Measurements from ENCODE around the gene ZNF329. TPM values are rescaled to one million over a fixed set of nuclear protein-coding genes. Genes with fewer than 3 reads are reported as not detected.

ZNF329 gene
- total and polyA plus RNA-seq, 2 of the 13 experiments (the other 11 are each of a cell fraction or from before 2014, with no cell fraction given), result 3.8 to 9.6 TPM

DNA sequence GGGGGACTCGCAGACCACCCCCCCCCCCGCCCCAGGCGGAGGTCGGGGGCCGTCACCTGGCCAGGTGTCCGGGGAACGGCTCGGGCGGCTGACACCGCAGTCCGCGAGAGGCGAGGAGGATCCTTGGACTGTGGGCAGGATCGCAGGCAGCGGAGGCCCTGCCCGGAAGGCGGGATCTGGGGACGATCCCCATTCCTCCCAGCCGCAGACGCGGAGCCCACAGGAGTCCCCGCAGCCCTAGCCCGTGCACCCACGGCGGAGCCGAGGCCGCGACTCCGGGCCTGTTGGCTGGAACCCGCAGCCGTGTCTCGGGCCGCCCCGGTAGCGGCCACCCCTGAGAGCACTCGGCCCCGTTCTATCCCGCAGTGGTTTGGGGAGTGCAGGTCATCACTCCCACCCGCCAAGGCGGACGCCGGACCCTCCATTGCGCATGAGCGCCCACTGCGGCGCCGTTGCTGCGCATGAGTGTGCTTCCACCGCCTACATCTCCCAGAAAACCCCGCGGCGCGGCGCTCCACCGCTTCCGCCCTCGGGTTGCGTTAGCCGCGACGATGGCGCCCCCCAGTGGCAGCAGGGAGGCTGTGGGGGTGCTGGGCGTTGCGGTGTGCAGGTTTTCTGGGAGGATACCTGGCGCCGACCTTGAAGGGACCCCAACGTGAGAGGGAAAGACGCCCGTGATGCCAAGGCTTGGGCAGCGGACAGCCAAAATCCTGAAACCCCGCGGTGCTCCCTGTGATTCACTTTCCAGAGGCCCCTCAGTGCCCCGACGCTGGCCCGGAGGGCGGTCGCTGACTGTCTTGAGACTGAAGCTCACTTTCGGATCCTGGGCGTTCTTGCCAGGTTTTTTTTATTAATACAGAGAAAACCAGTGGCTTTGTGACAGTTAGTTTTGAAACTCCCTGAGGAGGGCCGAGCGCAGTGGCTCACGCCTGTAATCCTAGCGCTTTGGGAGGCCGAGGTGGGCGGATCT is 4.4 kb upstream of the ZNF329 start (continued):
- TF ChIP-seq, protein P1, sequence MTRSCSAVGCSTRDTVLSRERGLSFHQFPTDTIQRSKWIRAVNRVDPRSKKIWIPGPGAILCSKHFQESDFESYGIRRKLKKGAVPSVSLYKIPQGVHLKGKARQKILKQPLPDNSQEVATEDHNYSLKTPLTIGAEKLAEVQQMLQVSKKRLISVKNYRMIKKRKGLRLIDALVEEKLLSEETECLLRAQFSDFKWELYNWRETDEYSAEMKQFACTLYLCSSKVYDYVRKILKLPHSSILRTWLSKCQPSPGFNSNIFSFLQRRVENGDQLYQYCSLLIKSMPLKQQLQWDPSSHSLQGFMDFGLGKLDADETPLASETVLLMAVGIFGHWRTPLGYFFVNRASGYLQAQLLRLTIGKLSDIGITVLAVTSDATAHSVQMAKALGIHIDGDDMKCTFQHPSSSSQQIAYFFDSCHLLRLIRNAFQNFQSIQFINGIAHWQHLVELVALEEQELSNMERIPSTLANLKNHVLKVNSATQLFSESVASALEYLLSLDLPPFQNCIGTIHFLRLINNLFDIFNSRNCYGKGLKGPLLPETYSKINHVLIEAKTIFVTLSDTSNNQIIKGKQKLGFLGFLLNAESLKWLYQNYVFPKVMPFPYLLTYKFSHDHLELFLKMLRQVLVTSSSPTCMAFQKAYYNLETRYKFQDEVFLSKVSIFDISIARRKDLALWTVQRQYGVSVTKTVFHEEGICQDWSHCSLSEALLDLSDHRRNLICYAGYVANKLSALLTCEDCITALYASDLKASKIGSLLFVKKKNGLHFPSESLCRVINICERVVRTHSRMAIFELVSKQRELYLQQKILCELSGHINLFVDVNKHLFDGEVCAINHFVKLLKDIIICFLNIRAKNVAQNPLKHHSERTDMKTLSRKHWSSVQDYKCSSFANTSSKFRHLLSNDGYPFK (CRISPR knock-in tag; IDR thresholded peaks at IDR 0.05; ENCODE audit: borderline replicate concordance), result peak; percentile 84; the same call in 1 of the 2 replicates
- no peak for TF ChIP-seq KLF13 (CRISPR knock-in tag; IDR thresholded peaks at IDR 0.05)
- TF ChIP-seq ZNF143 (CRISPR knock-in tag; IDR thresholded peaks at IDR 0.05), result peak; percentile 98
- TF ChIP-seq ZC3H13 (CRISPR knock-in tag; IDR thresholded peaks at IDR 0.05), result peak; percentile 46; the same call in 1 of the 2 replicates
- TF ChIP-seq, protein P2, sequence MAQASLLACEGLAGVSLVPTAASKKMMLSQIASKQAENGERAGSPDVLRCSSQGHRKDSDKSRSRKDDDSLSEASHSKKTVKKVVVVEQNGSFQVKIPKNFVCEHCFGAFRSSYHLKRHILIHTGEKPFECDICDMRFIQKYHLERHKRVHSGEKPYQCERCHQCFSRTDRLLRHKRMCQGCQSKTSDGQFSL (CRISPR knock-in tag; IDR thresholded peaks at IDR 0.05), result peak; percentile 99
- no peak for TF ChIP-seq ZNF879 (CRISPR knock-in tag; IDR thresholded peaks at IDR 0.05)
- TF ChIP-seq, protein P3, sequence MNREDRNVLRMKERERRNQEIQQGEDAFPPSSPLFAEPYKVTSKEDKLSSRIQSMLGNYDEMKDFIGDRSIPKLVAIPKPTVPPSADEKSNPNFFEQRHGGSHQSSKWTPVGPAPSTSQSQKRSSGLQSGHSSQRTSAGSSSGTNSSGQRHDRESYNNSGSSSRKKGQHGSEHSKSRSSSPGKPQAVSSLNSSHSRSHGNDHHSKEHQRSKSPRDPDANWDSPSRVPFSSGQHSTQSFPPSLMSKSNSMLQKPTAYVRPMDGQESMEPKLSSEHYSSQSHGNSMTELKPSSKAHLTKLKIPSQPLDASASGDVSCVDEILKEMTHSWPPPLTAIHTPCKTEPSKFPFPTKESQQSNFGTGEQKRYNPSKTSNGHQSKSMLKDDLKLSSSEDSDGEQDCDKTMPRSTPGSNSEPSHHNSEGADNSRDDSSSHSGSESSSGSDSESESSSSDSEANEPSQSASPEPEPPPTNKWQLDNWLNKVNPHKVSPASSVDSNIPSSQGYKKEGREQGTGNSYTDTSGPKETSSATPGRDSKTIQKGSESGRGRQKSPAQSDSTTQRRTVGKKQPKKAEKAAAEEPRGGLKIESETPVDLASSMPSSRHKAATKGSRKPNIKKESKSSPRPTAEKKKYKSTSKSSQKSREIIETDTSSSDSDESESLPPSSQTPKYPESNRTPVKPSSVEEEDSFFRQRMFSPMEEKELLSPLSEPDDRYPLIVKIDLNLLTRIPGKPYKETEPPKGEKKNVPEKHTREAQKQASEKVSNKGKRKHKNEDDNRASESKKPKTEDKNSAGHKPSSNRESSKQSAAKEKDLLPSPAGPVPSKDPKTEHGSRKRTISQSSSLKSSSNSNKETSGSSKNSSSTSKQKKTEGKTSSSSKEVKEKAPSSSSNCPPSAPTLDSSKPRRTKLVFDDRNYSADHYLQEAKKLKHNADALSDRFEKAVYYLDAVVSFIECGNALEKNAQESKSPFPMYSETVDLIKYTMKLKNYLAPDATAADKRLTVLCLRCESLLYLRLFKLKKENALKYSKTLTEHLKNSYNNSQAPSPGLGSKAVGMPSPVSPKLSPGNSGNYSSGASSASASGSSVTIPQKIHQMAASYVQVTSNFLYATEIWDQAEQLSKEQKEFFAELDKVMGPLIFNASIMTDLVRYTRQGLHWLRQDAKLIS (CRISPR knock-in tag; IDR thresholded peaks at IDR 0.05), result no peak
- 0 out of 2 replicates have a peak, but pooled peaks have one; percentile 13 for TF ChIP-seq ZNF264 (CRISPR knock-in tag; IDR thresholded peaks at IDR 0.05)
- TF ChIP-seq SMARCC2 (IDR thresholded peaks at IDR 0.05), result no peak
- no peak for TF ChIP-seq CC2D1A (CRISPR knock-in tag; IDR thresholded peaks at IDR 0.05)
- TF ChIP-seq, protein P4, sequence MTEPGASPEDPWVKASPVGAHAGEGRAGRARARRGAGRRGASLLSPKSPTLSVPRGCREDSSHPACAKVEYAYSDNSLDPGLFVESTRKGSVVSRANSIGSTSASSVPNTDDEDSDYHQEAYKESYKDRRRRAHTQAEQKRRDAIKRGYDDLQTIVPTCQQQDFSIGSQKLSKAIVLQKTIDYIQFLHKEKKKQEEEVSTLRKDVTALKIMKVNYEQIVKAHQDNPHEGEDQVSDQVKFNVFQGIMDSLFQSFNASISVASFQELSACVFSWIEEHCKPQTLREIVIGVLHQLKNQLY (CRISPR knock-in tag; IDR thresholded peaks at IDR 0.05), result 0 out of 2 replicates have a peak, but pooled peaks have one; percentile 8
- TF ChIP-seq GATAD1 (CRISPR knock-in tag; IDR thresholded peaks at IDR 0.05), result peak; percentile 93
- no peak for TF ChIP-seq MTF1 (CRISPR knock-in tag; IDR thresholded peaks at IDR 0.05)
- TF ChIP-seq SALL1 (CRISPR knock-in tag; IDR thresholded peaks at IDR 0.05), result peak; percentile 79
- no peak for TF ChIP-seq SOX13 (IDR thresholded peaks at IDR 0.05)
- 0 out of 4 replicates have a peak, but pooled peaks of 1 of the 2 experiments have one; percentile 38 for TF ChIP-seq SOX13 (CRISPR knock-in tag; conservative IDR thresholded peaks at IDR 0.05 in 1 of 2, IDR thresholded peaks at IDR 0.05 in 1 of 2)
- TF ChIP-seq ZNF841 (CRISPR knock-in tag; IDR thresholded peaks at IDR 0.05; ENCODE audit: borderline replicate concordance), result no peak
- no peak for TF ChIP-seq TRIM24 (CRISPR knock-in tag; IDR thresholded peaks at IDR 0.05)
- TF ChIP-seq, protein P5, sequence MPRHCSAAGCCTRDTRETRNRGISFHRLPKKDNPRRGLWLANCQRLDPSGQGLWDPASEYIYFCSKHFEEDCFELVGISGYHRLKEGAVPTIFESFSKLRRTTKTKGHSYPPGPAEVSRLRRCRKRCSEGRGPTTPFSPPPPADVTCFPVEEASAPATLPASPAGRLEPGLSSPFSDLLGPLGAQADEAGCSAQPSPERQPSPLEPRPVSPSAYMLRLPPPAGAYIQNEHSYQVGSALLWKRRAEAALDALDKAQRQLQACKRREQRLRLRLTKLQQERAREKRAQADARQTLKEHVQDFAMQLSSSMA (CRISPR knock-in tag; IDR thresholded peaks at IDR 0.05), result no peak
- TF ChIP-seq REPIN1 (CRISPR knock-in tag; IDR thresholded peaks at IDR 0.05; ENCODE audit: borderline replicate concordance, low read depth), result peak; percentile 86; the same call in 1 of the 2 replicates
